ENCODE results near the gene MERTK.

The MERTK gene

DNA sequence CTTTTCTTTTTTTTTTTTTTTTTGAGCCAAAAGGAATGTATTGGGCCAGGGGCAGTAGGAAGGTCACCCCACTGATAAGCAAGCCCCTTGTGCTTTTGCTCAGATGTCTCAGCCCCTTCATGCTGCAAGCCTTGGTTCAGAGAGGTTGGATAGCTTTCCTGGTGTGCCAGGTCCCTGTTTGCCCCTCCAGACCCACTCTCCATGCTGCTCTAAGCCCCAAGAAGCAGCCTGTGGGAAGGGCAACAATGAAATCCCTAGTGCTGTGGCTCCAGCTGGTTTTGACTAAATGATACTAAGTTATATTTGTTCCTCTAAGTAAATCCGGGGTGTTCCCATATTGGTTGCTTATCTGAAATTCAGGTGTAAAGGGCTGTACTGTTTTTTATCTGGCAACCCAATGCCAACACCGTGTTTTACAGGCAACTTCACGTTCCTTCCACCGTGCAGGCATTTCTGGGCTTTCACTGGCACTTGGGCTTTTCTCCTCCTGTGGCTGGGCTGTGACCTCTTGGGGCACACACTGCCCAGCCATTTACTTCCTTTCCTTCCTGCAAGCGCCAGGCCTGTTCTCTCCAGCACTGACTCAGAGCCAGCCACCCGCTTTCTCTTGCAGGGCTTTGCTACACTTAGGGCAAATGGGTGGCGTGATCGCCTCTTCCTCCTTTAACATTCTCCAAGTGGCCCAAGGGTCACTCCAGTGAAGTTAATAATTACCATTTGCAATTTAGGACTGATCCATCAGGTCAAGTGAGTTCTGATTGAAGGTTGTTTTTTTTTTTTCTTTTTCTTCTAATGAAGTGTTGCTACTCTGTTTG is 21.6 kb downstream of the MERTK start:
- CTCF ChIA-PET: interaction anchor here (1.3 to 1.4 kb wide), 2 partner anchors 8 to 32 kb away, joined by 3 read pairs; no protein-coding TSS in a partner anchor
- TF ChIP-seq, protein P1, sequence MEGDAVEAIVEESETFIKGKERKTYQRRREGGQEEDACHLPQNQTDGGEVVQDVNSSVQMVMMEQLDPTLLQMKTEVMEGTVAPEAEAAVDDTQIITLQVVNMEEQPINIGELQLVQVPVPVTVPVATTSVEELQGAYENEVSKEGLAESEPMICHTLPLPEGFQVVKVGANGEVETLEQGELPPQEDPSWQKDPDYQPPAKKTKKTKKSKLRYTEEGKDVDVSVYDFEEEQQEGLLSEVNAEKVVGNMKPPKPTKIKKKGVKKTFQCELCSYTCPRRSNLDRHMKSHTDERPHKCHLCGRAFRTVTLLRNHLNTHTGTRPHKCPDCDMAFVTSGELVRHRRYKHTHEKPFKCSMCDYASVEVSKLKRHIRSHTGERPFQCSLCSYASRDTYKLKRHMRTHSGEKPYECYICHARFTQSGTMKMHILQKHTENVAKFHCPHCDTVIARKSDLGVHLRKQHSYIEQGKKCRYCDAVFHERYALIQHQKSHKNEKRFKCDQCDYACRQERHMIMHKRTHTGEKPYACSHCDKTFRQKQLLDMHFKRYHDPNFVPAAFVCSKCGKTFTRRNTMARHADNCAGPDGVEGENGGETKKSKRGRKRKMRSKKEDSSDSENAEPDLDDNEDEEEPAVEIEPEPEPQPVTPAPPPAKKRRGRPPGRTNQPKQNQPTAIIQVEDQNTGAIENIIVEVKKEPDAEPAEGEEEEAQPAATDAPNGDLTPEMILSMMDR (IDR thresholded peaks at IDR 0.05; ENCODE audit: control extremely low read depth, extremely low read depth, low read depth, missing control alignments): no peak
- POLR2A ChIA-PET: interaction anchor here (0.7 kb wide), 1 partner anchor 14 kb away, joined by 8 read pairs; no protein-coding TSS in a partner anchor
- no peak for DNase-seq (ENCODE audit: extremely low spot score)

DNA sequence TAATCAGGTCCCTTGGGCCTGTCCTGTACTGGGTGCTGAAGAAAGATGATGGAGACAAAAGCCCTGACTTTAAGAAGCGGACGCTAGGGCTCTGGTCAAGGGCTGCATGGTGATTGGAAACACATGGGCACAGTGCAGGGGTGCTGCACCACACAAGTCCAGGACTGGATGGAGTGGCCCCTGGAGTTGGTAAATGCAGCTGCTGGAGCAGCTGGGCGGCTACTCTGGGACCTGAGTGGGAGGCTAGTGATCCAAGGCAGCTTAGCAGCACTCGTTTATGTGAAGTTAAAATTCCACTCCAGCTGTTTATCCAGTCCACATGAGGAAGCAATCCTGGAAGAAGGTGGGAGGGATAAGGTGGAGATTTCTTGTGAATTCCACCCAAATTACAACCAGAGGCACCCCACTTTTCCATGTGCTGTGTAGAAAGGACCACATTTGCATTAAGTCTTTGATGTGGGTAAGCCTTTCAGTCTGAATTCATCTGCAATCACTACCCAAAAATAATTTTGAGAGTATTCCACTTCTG is 24.9 kb downstream of the MERTK start:
- CTCF ChIA-PET: no interaction called here
- POLR2A ChIA-PET: no interaction called here
- no peak for DNase-seq (ENCODE audit: extremely low spot score)
- TF ChIP-seq, protein P1 (IDR thresholded peaks at IDR 0.05; ENCODE audit: control extremely low read depth, extremely low read depth, low read depth, missing control alignments): no peak

DNA sequence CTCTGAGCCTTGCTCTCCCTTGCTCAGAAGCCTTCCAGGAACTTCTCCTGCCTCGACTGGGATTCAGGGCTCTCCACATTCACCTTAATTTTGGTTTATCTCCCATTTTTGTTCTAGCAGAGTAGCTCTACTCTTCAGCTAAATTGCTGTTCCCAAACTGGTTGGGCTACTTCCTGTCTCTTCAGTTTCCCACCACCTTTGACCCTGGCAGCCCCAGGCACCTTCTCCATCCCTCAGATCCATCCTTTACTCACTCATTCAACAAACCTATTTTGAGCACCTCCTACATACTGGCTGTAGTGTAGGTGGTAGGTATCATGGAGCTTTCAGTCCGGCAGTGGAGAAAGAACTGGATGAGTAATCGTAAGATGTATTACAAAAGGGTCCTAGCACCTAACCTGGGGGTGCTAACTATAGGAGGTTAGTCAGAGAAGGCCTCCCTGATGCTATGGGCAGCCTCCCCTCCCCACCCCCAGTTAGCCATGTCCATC is 26.3 kb downstream of the MERTK start:
- no peak for DNase-seq (ENCODE audit: extremely low spot score)
- CTCF ChIA-PET: interaction anchor here (1.3 kb wide), 1 partner anchor 14 kb away, joined by 5 read pairs; no protein-coding TSS in a partner anchor
- POLR2A ChIA-PET: no interaction called here
- TF ChIP-seq, protein P1 (IDR thresholded peaks at IDR 0.05; ENCODE audit: control extremely low read depth, extremely low read depth, low read depth, missing control alignments): no peak

DNA sequence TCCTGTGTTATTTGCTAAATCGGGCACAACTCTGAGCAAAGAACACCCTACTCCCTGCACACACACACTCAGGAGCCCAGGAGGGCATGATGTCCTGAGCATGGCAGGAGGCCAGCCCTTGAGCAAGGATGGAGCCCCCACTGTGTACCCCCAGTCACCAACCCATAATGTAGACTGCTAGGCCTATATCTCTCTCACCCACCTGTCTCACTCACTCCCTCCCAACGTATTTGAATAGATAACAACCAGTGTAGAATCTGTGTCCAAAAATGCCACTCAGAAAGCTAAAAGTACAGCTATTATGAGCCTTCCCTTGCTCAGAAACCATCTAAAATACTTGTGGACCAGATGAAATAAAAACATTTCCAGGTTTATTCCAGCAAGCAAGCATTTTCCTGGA is 29.3 kb downstream of the MERTK start:
- DNase-seq (ENCODE audit: extremely low spot score): no peak
- TF ChIP-seq, protein P1 (IDR thresholded peaks at IDR 0.05; ENCODE audit: control extremely low read depth, extremely low read depth, low read depth, missing control alignments): no peak
- CTCF ChIA-PET: interaction anchor here (1.0 to 1.1 kb wide), 3 partner anchors 9 to 32 kb away, joined by 3 to 4 read pairs (median 3); no protein-coding TSS in a partner anchor
- POLR2A ChIA-PET: no interaction called here

DNA sequence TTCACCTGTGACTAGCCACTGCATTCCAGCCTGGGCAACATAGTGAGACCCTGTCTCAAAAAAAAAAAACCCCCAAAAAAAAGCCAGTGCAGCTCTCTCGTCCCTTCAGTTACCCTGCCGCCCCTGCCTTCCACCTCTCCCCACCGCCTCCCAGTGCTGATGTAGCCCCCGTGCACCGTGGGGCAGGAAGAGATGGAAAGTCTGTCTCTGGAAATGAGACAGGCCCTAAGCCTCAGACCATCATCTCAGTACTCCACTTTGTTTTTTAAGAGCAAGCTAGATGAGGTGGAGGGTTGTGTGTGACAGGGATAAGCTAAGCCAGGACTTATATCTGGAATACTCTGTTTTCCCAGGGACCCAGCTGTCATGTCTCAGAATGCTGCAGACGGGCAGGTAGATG is 32.0 kb downstream of the MERTK start:
- POLR2A ChIA-PET: no interaction called here
- CTCF ChIA-PET: interaction anchor here (1.1 kb wide), 1 partner anchor 9 kb away, joined by 3 read pairs; no protein-coding TSS in a partner anchor
- TF ChIP-seq, protein P1 (IDR thresholded peaks at IDR 0.05; ENCODE audit: control extremely low read depth, extremely low read depth, low read depth, missing control alignments): no peak

DNA sequence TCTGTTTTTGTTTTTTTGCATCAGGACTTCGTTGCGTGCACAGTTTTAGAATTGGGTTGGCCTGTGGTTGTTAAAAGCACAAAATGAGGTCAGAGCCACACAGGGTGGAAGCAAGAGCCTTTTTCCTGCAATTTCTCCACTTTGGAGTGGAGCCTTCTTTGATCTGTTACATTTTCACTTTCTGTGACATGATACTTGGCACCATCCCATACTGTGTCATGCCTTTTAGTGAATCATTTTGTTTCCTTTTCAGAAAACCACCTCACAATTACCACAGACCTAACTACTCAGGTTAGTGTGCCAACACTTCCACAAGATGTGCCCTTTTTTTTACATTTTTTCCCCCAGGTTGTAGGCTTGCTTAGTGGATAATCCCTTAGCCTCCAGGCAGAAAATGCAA is 32.5 kb downstream of the MERTK start:
- TF ChIP-seq, protein P1 (IDR thresholded peaks at IDR 0.05; ENCODE audit: control extremely low read depth, extremely low read depth, low read depth, missing control alignments): no peak
- CTCF ChIA-PET: interaction anchor here (0.9 to 1.1 kb wide), 2 partner anchors 9 to 21 kb away, joined by 3 read pairs; no protein-coding TSS in a partner anchor
- POLR2A ChIA-PET: no interaction called here
- DNase-seq (ENCODE audit: extremely low spot score): no peak

More for the DNA sequence above, 32.0 kb downstream of the MERTK start:
- DNase-seq (ENCODE audit: extremely low spot score): no peak
